Mesodermal cell (in vitro differentiated cells): ENCODE data around the gene TMEM164.

ENCODE experiments used
- H3K27ac ChIP-seq: 2 replicates; pipeline ENCODE4 v1.7.0; 2013; ENCODE audit warnings: mild to moderate bottlenecking, low read depth, low read length, moderate library complexity; ENCODE audit not compliant: severe bottlenecking
- H3K36me3 ChIP-seq: 2 replicates; pipeline ENCODE4 v1.7.1; 2013; ENCODE audit warnings: mild to moderate bottlenecking, low read length, moderate library complexity; ENCODE audit not compliant: control insufficient read depth, insufficient read depth
- H3K4me1 ChIP-seq: one replicate; pipeline ENCODE4 v1.7.1; 2013; ENCODE audit warnings: mild to moderate bottlenecking, low read length; ENCODE audit not compliant: insufficient read depth, control insufficient read depth, poor library complexity, severe bottlenecking
- H3K4me3 ChIP-seq: 2 replicates; pipeline ENCODE4 v1.7.0; 2013; ENCODE audit warnings: low read length, control low read depth, mild to moderate bottlenecking; ENCODE audit not compliant: insufficient read depth, poor library complexity, severe bottlenecking; ENCODE audit errors: extremely low read depth
- H3K9me3 ChIP-seq: 2 replicates; pipeline ENCODE4 v1.7.1; 2013; ENCODE audit warnings: mild to moderate bottlenecking, low read length, moderate library complexity; ENCODE audit not compliant: control insufficient read depth
- WGBS, 2 experiments: methylation state at CpG; one replicate each; pipeline ENCODE4 v1.1.5; 2013; ENCODE audit warnings: missing lambda C conversion rate in 2 of 2; ENCODE audit not compliant: insufficient coverage in 2 of 2; 5-methylcytosine and 5-hydroxymethylcytosine counted together

The TMEM164 gene

DNA sequence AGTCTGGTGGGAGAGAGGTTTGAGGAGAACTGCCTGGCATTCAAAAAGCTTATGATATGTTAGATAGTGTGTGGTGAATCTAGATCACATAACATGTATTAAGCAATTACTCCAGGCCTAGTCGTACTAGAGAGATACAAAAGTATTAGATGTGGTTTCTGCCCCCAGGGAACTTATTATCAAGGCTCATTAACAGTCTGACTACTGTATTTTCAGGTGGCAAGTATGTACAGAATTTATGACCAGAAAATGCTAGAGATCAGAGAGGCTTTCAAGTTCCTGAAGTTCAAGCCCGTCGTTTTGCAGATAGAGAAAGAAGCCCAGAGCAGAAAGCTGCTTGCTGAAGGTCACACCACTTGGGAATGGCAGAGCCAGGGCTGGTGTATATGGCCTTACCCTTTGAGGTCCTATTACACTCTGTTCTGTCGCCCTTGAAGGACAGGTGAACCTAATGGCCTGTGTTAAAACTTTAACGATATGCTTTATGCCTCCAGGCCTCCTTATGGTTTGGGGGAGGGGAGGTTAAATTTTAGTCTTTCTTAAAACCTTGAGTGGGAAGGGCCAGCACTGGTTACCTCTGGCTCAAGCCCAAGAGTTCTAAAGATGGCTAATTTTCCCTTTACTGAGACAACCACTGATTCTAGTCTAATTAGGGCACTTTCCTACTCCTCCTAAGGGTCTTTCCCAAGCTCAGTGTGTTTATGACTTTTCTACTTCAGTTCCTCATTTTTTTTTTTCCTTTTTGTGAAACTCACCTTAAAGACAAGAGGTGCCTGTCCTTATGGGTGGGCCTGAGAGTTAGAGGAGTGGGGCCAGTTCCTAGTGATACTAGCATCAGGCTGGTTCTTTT lies 19.9 kb downstream of the TMEM164 start:
- 93 to 94% methylated on average over 2 of the region's 5 CpGs for WGBS, 2 experiments
- Histone ChIP-seq H3K27ac (no peak overlapping the region), H3K4me3 (no peak overlapping the region), H3K36me3 (peaks cover 21% of the 10 kb centered on the region), H3K4me1 (peaks cover 18% of the 10 kb centered on the region), H3K9me3 (no peaks in the 10 kb centered on the region)

GRCh38 chrX:110025395-110025794 lies 22.5 kb downstream of the TMEM164 start:
- H3K4me1 ChIP-seq, result peaks cover 18% of the 10 kb centered on the region
- H3K27ac ChIP-seq, result no peak overlapping the region
- no CpG with 5 or more reads among the region's 1 CpG for WGBS, 2 experiments
- H3K36me3 ChIP-seq, result peaks cover 12% of the 10 kb centered on the region
- H3K4me3 ChIP-seq, result no peak overlapping the region
- H3K9me3 ChIP-seq, result no peaks in the 10 kb centered on the region

DNA sequence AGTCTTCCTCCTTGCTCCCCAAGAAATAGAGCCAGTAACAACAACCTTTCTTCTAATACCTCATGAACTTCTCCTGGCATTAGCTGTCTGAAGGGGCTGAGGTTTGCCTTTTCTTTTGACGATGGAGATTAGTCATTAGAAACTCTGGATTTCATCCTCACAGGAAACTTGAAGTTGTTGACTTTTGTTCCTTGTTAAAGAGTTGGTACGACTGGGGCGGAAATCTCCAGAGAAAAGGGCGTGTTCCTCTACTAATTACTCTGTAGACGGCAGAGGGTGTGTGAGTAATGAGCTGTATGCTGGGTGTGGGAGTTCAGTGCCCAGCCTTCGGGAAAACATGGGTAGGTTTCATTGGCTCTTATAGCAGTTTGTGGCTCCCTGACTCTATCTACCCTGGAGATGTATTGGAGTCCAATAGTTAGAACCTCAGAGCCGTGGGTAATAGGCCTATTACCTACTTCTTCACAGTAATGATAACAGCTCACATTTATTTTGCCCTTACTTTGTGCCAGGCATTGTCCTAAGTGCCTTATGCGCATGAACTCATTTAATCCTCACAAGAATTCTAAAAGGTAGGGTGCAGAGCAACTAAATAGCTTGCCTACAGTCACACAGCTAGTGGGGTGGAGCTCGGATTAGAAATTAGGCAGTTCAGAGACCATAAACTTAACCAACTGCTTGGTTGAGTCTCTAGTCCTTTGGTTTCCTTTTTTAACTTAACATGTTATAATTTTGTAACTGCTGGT lies 23.4 kb downstream of the TMEM164 start:
- H3K4me1 ChIP-seq, result peaks cover 15% of the 10 kb centered on the region
- H3K4me3 ChIP-seq, result no peak overlapping the region
- 83% methylated on average over 3 of the region's 9 CpGs; no CpG with 5 or more reads in 1 of the 2 experiments for WGBS, 2 experiments
- H3K27ac ChIP-seq, result peak overlapping the region; percentile 6
- H3K9me3 ChIP-seq, result no peaks in the 10 kb centered on the region
- H3K36me3 ChIP-seq, result peaks cover 12% of the 10 kb centered on the region

GRCh38 chrX:110032534-110033147 lies 29.7 kb downstream of the TMEM164 start:
- H3K4me3 ChIP-seq, result no peak overlapping the region
- no peak overlapping the region for H3K27ac ChIP-seq
- H3K4me1 ChIP-seq, result no peaks in the 10 kb centered on the region
- WGBS, 2 experiments, result 100% methylated on average over 1 of the region's 3 CpGs; no CpG with 5 or more reads in 1 of the 2 experiments
- no peaks in the 10 kb centered on the region for H3K9me3 ChIP-seq
- H3K36me3 ChIP-seq, result no peaks in the 10 kb centered on the region

- Histone ChIP-seq H3K4me1 (no peaks in the 10 kb centered on the region), H3K9me3 (no peaks in the 10 kb centered on the region), H3K27ac (no peak overlapping the region), H3K4me3 (no peak overlapping the region), H3K36me3 (no peaks in the 10 kb centered on the region)
- WGBS, 2 experiments, result no CpG with 5 or more reads among the region's 2 CpGs
Measured at GRCh38 chrX:110034036-110034435, 31.1 kb downstream of the TMEM164 start.

GRCh38 chrX:110036162-110037033 lies 33.5 kb downstream of the TMEM164 start:
- Histone ChIP-seq H3K4me3 (no peak overlapping the region), H3K4me1 (no peaks in the 10 kb centered on the region), H3K36me3 (no peaks in the 10 kb centered on the region), H3K9me3 (no peaks in the 10 kb centered on the region), H3K27ac (no peak overlapping the region)
- WGBS, 2 experiments, result 92% methylated on average over 2 of the region's 3 CpGs; no CpG with 5 or more reads in 1 of the 2 experiments

DNA sequence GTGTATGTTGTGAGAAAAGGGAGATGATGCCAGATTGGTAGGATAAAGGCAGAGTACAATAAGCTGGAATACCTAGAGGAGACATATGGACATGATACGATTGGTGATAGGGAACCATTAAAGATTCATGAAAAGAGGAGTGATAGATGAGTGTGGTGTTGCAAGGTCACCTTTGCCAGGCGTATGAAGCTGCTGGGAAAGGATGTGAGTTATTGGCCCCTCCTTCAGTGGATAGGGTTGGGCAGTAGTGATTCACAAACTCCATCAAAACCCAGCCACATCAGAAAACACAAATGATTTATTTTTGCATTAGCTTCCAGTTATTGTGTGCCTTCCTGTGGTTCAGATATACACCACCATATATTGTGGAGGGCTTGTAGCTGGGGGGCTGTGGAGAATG lies 34.3 kb downstream of the TMEM164 start:
- no peaks in the 10 kb centered on the region for H3K36me3 ChIP-seq
- no peak overlapping the region for H3K4me3 ChIP-seq
- 90 to 100% methylated on average over 1 to 2 of the region's 2 CpGs for WGBS, 2 experiments
- no peaks in the 10 kb centered on the region for H3K4me1 ChIP-seq
- no peaks in the 10 kb centered on the region for H3K9me3 ChIP-seq
- H3K27ac ChIP-seq, result no peak overlapping the region

DNA sequence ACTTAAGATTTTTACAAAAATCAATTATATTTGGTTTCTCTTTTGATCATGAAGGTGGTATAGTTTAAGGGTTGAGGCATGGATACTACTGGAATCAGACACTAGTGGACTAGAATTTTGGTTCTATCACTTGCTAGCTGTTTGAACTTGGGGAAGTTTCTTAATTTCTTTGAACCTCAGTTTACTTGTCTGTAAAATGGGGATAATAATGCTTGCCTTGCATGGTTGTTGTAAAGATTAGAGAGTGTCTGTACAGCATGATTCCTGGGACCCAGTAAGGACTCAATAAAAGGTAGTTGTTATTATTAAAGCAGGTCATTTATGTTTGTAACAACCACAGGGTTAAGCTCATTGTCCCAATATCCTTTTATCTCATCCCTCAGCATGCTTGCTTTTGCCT lies 36.0 kb downstream of the TMEM164 start:
- Histone ChIP-seq H3K36me3 (no peaks in the 10 kb centered on the region), H3K27ac (no peak overlapping the region), H3K4me3 (no peak overlapping the region), H3K4me1 (no peaks in the 10 kb centered on the region), H3K9me3 (no peaks in the 10 kb centered on the region)

DNA sequence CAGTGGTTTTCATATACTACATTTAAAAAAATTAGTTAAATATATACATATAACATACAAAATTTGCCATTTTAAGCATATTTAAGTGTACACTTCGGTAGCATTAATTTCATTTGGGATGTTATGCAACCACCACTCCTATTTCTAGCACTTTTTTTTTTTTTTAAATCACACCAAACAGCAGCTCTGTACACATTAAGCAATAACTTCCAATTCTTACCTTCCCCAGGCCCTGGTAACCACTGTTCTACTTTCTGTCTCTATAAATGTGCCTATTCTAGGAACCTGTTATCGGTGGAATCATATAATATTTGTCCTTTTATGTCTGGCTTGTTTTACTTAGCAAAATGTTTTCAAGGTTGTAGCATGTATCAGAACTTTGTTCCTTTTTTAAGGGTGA lies 39.1 kb downstream of the TMEM164 start:
- Histone ChIP-seq H3K9me3 (no peaks in the 10 kb centered on the region), H3K27ac (no peak overlapping the region), H3K36me3 (no peaks in the 10 kb centered on the region), H3K4me3 (no peak overlapping the region), H3K4me1 (no peaks in the 10 kb centered on the region)
- no CpG with 5 or more reads among the region's 2 CpGs for WGBS, 2 experiments

DNA sequence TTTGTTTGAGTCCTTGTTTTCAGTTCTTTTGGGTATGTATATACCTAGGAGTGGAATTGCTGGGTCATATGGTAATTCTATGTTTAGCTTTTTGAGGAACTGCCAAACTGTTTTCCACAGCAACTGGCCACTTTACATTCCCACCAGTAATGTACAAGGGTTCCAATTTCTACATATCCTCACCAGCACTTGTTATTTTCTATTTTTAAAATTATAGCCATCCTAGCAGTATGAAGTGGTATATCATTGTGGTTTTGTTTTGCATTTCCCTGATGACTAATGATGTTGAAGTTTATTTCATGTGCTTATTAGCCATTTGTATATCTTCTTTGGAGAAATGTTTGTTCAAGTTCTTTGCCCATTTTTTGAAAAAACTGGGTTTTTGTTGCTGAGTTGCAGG lies 39.6 kb downstream of the TMEM164 start:
- no peaks in the 10 kb centered on the region for H3K9me3 ChIP-seq
- no peaks in the 10 kb centered on the region for H3K36me3 ChIP-seq
- H3K4me3 ChIP-seq, result no peak overlapping the region
- H3K4me1 ChIP-seq, result no peaks in the 10 kb centered on the region
- no peak overlapping the region for H3K27ac ChIP-seq
